H9 (cell line): ENCODE results near the gene FOXP4. TPM values are rescaled to one million over a fixed set of nuclear protein-coding genes. Genes with fewer than 3 reads are reported as not detected.

Experiments used
- DNase-seq: peaks from one replicate; pipeline ENCODE4 v3.0.0-alpha.2; 2017
- H2AFZ ChIP-seq: one replicate; pipeline ENCODE4 v1.6.1; 2013; ENCODE audit warnings: mild to moderate bottlenecking, low read length, control low read depth, moderate library complexity
- H2AK5ac ChIP-seq: 2 replicates; pipeline ENCODE4 v1.6.1; 2013; ENCODE audit warnings: low read length, control low read depth, mixed read lengths; ENCODE audit not compliant: insufficient read length
- H2BK120ac ChIP-seq: one replicate; pipeline ENCODE4 v1.6.1; 2013; ENCODE audit warnings: low read depth, mild to moderate bottlenecking, low read length, control low read depth, inconsistent platforms; ENCODE audit not compliant: poor library complexity, severe bottlenecking
- H2BK12ac ChIP-seq: 2 replicates; pipeline ENCODE4 v1.6.1; 2013; ENCODE audit warnings: low read length, control low read depth, mixed read lengths, low read depth; ENCODE audit not compliant: insufficient read length
- H2BK15ac ChIP-seq: 2 replicates; pipeline ENCODE4 v1.6.1; 2013; ENCODE audit warnings: low read depth, low read length, control low read depth
- H2BK20ac ChIP-seq: one replicate; pipeline ENCODE4 v1.6.1; 2013; ENCODE audit warnings: low read depth, mild to moderate bottlenecking, low read length, control low read depth, inconsistent platforms; ENCODE audit not compliant: poor library complexity, severe bottlenecking
- H2BK5ac ChIP-seq: 2 replicates; pipeline ENCODE4 v1.6.1; 2013; ENCODE audit warnings: low read length, control low read depth, mixed read lengths; ENCODE audit not compliant: insufficient read length
- H3K14ac ChIP-seq: 2 replicates; pipeline ENCODE4 v1.6.1; 2013; ENCODE audit warnings: low read length, control low read depth; ENCODE audit not compliant: insufficient read depth
- H3K18ac ChIP-seq: 2 replicates; pipeline ENCODE4 v1.6.1; 2013; ENCODE audit warnings: low read depth, mild to moderate bottlenecking, mixed read lengths, low read length, control low read depth; ENCODE audit not compliant: insufficient read length
- H3K23ac ChIP-seq: 2 replicates; pipeline ENCODE4 v1.6.1; 2013; ENCODE audit warnings: low read length, control low read depth, mixed read lengths, low read depth; ENCODE audit not compliant: insufficient read length
- H3K23me2 ChIP-seq: 2 replicates; pipeline ENCODE4 v1.6.1; 2013; ENCODE audit warnings: low read depth, mild to moderate bottlenecking, mixed read lengths, low read length, control low read depth; ENCODE audit not compliant: insufficient read length, poor library complexity, severe bottlenecking
- H3K27ac ChIP-seq: 2 replicates; pipeline ENCODE4 v1.5.1; 2013; ENCODE audit warnings: low read length, control low read depth, mixed read lengths, low read depth; ENCODE audit not compliant: insufficient read length
- H3K27me3 ChIP-seq: 2 replicates; pipeline ENCODE4 v1.6.1; 2013; ENCODE audit warnings: low read length, control low read depth, inconsistent platforms; ENCODE audit not compliant: insufficient read depth
- H3K4ac ChIP-seq: 2 replicates; pipeline ENCODE4 v1.6.1; 2013; ENCODE audit warnings: low read depth, mild to moderate bottlenecking, control low read depth, inconsistent platforms, low read length, moderate library complexity
- H3K4me1 ChIP-seq: 2 replicates; pipeline ENCODE4 v1.6.1; 2013; ENCODE audit warnings: low read length, control low read depth, inconsistent platforms; ENCODE audit not compliant: insufficient read depth
- H3K4me2 ChIP-seq: 2 replicates; pipeline ENCODE4 v1.6.1; 2013; ENCODE audit warnings: low read length, control low read depth, mixed read lengths; ENCODE audit not compliant: insufficient read length, insufficient read depth
- H3K56ac ChIP-seq: 2 replicates; pipeline ENCODE4 v1.6.1; 2013; ENCODE audit warnings: low read depth, mild to moderate bottlenecking, mixed read lengths, low read length, control low read depth; ENCODE audit not compliant: insufficient read length
- H3K79me1 ChIP-seq: 2 replicates; pipeline ENCODE4 v1.6.1; 2013; ENCODE audit warnings: low read depth, mild to moderate bottlenecking, moderate library complexity, low read length, control low read depth, inconsistent platforms; ENCODE audit not compliant: insufficient read depth, poor library complexity, severe bottlenecking
- H3K79me2 ChIP-seq: 2 replicates; pipeline ENCODE4 v1.6.1; 2013; ENCODE audit warnings: low read length, control low read depth, inconsistent platforms; ENCODE audit not compliant: insufficient read depth
- H3K9ac ChIP-seq: 2 replicates; pipeline ENCODE4 v1.6.1; 2013; ENCODE audit warnings: low read length, control low read depth, mixed read lengths; ENCODE audit not compliant: insufficient read length; ENCODE audit errors: extremely low read depth
- H3K9me3 ChIP-seq: one replicate; pipeline ENCODE4 v1.6.1; 2013; ENCODE audit warnings: low read depth, low read length, inconsistent platforms; ENCODE audit not compliant: control insufficient read depth
- H3T11ph ChIP-seq: one replicate; pipeline ENCODE4 v1.6.1; 2013; ENCODE audit warnings: mild to moderate bottlenecking, low read length, control low read depth, inconsistent platforms
- H4K20me1 ChIP-seq: one replicate; pipeline ENCODE4 v1.6.1; 2013; ENCODE audit not compliant: control insufficient read depth, insufficient read length, insufficient read depth
- H4K5ac ChIP-seq: 2 replicates; pipeline ENCODE4 v1.6.1; 2013; ENCODE audit warnings: low read depth, mild to moderate bottlenecking, mixed read lengths, low read length, control low read depth; ENCODE audit not compliant: insufficient read length
- H4K8ac ChIP-seq: replicated peaks from 2 replicates; pipeline ENCODE4 v1.6.1; 2013; ENCODE audit warnings: low read length, control low read depth, mixed read lengths, low read depth; ENCODE audit not compliant: insufficient read length
- H4K91ac ChIP-seq: 2 replicates; pipeline ENCODE4 v1.6.1; 2013; ENCODE audit warnings: low read depth, mild to moderate bottlenecking, moderate library complexity, mixed read lengths, low read length, control low read depth; ENCODE audit not compliant: insufficient read length
- H3K27ac Mint-ChIP-seq, 3 experiments: 2 replicates in 2 of 3; 3 replicates in 1 of 3; pipeline ENCODE4 v1.8.0; 2020 to 2021; ENCODE audit warnings: mixed read lengths in 3 of 3, mild to moderate bottlenecking in 1 of 3, moderate library complexity in 1 of 3
- H3K27me3 Mint-ChIP-seq: 2 replicates; pipeline ENCODE4 v1.8.0; 2021; ENCODE audit warnings: low read depth, mild to moderate bottlenecking, moderate library complexity, mixed read lengths
- H3K36me3 Mint-ChIP-seq, 3 experiments: 2 replicates in 2 of 3; 3 replicates in 1 of 3; pipeline ENCODE4 v1.8.0; 2020 to 2021; ENCODE audit warnings: low read depth in 3 of 3, mixed read lengths in 3 of 3; ENCODE audit not compliant: insufficient read depth in 1 of 3
- H3K4me1 Mint-ChIP-seq, 2 experiments: 2 replicates each; pipeline ENCODE4 v1.8.0; 2020; ENCODE audit warnings: mixed read lengths in 2 of 2
- H3K4me3 Mint-ChIP-seq, 2 experiments: 2 replicates in 1 of 2; 3 replicates in 1 of 2; pipeline ENCODE4 v1.8.0; 2020 to 2021; ENCODE audit warnings: mild to moderate bottlenecking in 2 of 2, mixed read lengths in 2 of 2, moderate library complexity in 1 of 2
- H3K9me3 Mint-ChIP-seq, 2 experiments: 2 replicates in 1 of 2; 3 replicates in 1 of 2; pipeline ENCODE4 v1.8.0; 2020; ENCODE audit warnings: mild to moderate bottlenecking in 2 of 2, mixed read lengths in 2 of 2, moderate library complexity in 1 of 2
- CTCF ChIP-seq: fragments of 200-600 bp; sonication (generic); conservative IDR thresholded peaks from 3 replicates; pipeline ENCODE4 v1.8.0; 2021; ENCODE audit warnings: antibody characterized with exemption, mild to moderate bottlenecking
- WGBS: extraction: QIAGEN DNeasy Blood & Tissue Kit; methylation state at CpG from one replicate; pipeline ENCODE4 v1.1.7; 2013; ENCODE audit warnings: missing lambda C conversion rate, low lambda C conversion rate, mixed read lengths; ENCODE audit not compliant: insufficient read length; ENCODE audit errors: extremely low coverage; 5-methylcytosine and 5-hydroxymethylcytosine counted together
- total RNA-seq: library from RNA; stranded (reverse); gene quantifications from 2 replicates; pipeline ENCODE4 v1.2.1, GENCODE V29; 2021

FOXP4 gene
- total RNA-seq, 1 experiment from 2014 or later, result 18.2 TPM

GRCh38 chr6:41512146-41512701, 34.0 kb upstream of the FOXP4 start:
- no peak overlapping the region for H2BK15ac ChIP-seq
- Mint-ChIP-seq H3K27me3 (peaks cover 97% of the 10 kb centered on the region), H3K36me3 (no peaks in the 10 kb centered on the region), H3K9me3 (no peaks in the 10 kb centered on the region), H3K4me3 (no peak overlapping the region), H3K27ac (no peak overlapping the region), H3K4me1 (peaks cover 0 to 11% of the 10 kb centered on the region in 2 experiments; a peak in 3 of 4 replicates)
- H3K56ac ChIP-seq, result no peak overlapping the region
- no peak overlapping the region for H3K18ac ChIP-seq
- no peaks in the 10 kb centered on the region for H3K79me2 ChIP-seq
- H3K4ac ChIP-seq, result no peak overlapping the region
- H3K14ac ChIP-seq, result no peak overlapping the region
- H4K8ac ChIP-seq, result no peak overlapping the region
- H3K9ac ChIP-seq, result no peak overlapping the region
- no peak overlapping the region for H2BK5ac ChIP-seq
- peaks cover 14% of the 10 kb centered on the region; the same call in 1 of the 2 replicates for H3K27me3 ChIP-seq
- no peak overlapping the region for H2AK5ac ChIP-seq
- no peak for DNase-seq
- no CpG with 5 or more reads among the region's 6 CpGs for WGBS
- TF ChIP-seq CTCF, result no peak
- no peaks in the 10 kb centered on the region for H3K9me3 ChIP-seq
- H4K5ac ChIP-seq, result no peak overlapping the region
- H4K91ac ChIP-seq, result no peak overlapping the region
- no peaks in the 10 kb centered on the region for H3K4me1 ChIP-seq
- H3K23me2 ChIP-seq, result no peaks in the 10 kb centered on the region
- no peak overlapping the region for H3K27ac ChIP-seq
- H2BK120ac ChIP-seq, result no peak overlapping the region
- no peak overlapping the region for H3K4me2 ChIP-seq
- no peak overlapping the region for H2BK20ac ChIP-seq
- H3K79me1 ChIP-seq, result no peaks in the 10 kb centered on the region
- no peak overlapping the region for H3K23ac ChIP-seq
- peaks cover 2% of the 10 kb centered on the region for H4K20me1 ChIP-seq
- H2AFZ ChIP-seq, result no peak overlapping the region
- no peak overlapping the region for H3T11ph ChIP-seq
- no peak overlapping the region for H2BK12ac ChIP-seq
